Activated CD8-positive, alpha-beta memory T cell treated with anti-CD3 and anti-CD28 coated beads for 48 hours (primary cell): ENCODE results near the gene BMPER.
A peak's percentile ranks its signal among the peaks of the same experiment; 100 is the strongest.

Source experiments
- DNase-seq, 3 experiments: peaks; one replicate each; pipeline ENCODE4 v3.0.0-alpha.2; 2020; ENCODE audit warnings: low read depth in 2 of 3, low spot score in 2 of 3

Gene BMPER

GRCh38 chr7:33921216-33921938, 16.0 kb downstream of the BMPER start:
- DNase-seq: no peak

DNA sequence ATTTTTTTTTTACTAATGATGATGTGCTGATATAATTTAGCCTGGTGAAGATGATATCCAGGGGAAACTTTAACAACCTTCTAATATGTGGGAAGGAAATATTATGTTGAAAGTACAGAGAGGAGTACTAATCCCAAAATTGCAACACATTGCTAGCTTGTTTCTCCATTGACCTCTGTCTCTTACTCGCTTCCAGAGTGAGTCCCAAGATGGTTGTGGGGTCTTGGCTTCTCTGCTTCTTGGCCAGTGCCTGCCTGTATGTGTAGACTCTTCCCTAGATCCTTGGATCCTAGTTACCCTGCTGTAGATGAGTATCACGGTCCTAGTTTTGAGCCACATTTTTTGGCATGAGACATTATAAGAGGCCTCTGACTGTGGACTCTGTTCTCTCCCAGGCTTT, 17.5 kb downstream of the BMPER start:
- DNase-seq: no peak

GRCh38 chr7:33923440-33924229, 18.3 kb downstream of the BMPER start:
- DNase-seq: no peak

GRCh38 chr7:33926535-33926934, 21.2 kb downstream of the BMPER start:
- DNase-seq: no peak

GRCh38 chr7:33928986-33929385, 23.6 kb downstream of the BMPER start:
- no peak for DNase-seq

DNA sequence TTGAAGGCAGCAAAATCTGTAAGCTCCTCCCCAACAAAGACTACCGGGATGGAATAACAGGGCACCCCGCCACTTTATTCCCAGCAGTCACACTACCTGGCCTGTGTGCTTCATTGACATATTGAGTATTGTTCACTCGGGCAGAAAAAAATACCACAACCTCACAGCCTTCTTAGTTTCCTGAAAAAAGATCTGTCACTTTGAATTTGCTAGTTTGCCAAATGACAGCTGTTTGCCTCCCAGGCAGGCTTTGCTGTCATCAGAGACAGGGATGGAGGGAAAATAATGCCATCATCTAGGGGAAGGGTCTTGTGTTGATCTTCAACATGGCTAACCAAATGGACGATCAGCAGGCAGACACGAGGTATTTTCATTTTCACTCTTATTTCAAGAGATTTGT, 26.9 kb downstream of the BMPER start:
- no peak for DNase-seq

- peak; percentile 28 to 42 (median 29) for DNase-seq
Observed at GRCh38 chr7:33932832-33933468, 27.6 kb downstream of the BMPER start.

DNA sequence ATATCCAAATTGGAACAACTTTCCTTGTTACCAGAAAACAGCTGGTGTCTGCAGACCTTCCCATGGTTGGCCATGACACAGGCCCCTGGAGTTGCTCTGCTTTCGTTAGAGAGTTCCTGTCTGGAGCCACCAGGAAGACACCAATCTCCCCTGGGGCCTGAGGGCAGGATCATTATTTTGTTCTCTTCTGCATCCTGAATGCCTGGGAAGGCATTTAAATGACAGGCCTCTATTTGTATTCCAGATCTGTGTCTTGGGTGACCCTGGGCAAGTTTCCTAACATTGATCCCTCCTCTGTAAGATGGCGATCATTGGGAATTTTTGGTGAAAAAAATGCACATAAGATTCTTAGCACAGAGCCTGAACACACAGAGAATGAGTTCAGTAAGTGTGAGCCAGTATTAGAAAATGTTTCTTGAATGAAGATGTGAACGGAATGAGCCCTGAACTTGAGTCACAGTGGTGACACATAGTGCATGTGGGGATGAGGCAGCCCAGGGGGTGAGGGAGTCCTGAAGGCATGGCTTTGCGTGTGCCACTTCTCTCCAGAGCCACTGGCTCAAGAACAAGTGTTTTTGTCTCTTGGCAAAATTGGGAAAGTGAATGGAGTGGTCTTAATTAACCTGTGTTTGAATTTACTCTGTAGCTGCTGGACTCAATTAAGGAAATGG, 28.4 kb downstream of the BMPER start:
- DNase-seq: no peak

- no peak for DNase-seq
Observed at GRCh38 chr7:33934391-33934790, 29.1 kb downstream of the BMPER start.

DNA sequence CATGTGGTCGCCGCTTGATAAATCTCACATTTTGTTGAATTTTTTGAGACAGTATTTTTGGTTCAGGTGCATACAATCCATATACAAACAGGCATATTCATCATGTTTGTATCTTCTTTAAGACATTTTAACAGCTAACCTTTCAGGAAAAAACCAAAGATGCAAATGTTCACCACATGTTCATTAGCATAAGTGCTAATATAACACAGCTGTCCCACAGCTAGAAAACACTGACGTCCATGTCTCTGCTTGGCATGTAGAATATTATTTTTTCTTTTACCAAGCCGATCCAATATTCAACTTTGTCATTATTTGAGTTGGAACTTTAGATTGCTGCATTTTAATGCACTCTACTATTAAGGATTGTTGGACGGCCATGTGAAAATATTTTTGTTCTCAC, 31.2 kb downstream of the BMPER start:
- DNase-seq: no peak

DNA sequence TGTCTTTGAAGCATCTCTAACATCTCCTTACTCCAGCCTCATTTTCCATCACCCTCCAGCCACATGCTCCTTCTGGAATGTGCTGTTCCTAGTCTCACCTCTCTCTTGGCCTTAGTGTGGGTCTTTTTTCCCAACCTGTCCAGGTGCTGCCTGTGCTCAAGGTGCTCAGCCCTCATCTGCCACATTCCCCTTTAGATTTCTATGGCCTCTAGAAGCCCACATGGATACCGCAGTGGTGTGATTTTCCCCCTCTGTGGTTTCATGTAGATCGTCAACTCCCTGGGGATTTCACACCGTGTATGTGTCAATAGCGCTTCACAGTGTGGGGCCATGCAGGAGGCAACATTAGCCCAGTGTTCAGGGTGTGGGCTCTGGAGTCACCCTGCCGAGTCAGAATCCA, 32.5 kb downstream of the BMPER start:
- DNase-seq: no peak

GRCh38 chr7:33939121-33939520, 33.8 kb downstream of the BMPER start:
- no peak for DNase-seq

DNA sequence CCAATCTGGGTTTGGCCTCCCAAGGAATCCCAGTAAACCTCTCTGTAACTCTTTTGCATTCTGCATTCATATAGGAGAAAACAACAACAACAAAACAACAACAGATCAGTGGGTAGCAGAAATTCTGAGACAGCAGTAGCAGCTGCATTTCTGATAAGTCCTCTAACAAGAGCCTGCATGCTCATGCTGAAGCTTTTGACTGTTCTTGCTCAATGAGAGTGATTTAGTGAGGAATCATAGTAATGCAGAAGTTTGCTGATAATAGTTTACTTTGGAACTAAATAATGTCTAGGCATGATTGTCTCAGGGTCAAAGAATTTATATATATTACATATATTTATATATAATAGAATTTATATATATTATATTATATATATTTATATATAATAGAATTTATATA, 35.2 kb downstream of the BMPER start:
- no peak for DNase-seq

GRCh38 chr7:33941418-33941817, 36.1 kb downstream of the BMPER start:
- DNase-seq: no peak

DNA sequence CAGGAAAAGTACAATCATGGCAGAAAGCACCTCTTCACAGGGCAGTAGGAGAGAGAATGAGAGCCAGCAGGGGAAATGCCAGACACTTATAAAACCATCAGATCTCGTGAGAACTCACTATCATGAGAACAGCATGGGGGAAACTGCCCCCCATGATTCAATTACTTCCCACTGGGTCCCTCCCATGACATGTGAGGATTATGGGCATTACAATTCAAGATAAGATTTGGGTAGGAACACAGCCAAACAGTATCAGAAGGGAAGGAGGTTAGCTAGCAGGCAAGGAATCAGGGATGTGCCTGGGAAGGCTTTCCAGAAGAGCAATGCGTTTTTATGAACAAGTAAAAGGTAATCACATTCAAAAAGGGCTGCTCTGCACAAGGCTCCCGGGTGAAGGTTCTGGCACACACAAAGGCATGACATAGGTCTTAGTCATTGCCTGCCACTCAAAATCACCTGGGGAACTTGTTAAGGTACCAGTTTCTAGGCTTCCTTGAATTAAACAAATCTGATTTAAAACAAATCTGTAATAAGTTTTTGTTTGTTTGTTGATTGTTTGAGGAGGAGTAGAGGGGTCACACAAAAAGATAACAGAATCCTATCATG, 40.9 kb downstream of the BMPER start:
- no peak for DNase-seq

DNA sequence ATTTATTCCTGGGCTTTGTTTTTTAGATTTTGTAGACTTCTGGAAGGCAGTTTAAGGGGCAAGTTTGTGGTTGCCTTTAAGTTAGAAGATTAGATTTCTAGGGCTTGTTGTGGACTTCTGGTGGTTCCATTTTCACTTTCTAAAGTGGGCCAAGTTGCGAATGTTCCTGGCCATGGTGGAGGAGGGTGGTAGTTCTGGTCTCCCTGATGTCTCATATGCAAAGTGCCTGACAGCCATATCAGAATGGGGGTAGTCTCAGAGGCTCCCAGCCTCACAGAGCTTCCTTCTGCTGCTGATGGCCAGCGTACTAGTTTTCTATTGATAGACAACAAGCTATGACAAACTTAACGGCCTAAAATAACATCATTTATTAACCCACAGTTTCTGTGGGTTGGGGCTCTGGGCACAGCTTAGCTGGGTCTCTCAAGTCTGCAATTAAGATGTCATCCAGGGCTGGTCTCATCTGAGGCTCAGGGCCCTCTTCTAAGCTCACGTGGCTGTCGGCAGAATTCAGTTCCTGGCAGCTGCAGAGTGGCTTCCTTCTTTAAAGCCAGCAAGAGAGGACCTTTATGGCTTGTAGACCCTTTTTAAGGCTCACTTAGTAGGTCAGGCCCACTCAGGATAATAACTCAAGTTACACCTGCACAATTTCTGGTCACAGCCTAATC, 44.8 kb downstream of the BMPER start:
- no peak for DNase-seq

DNA sequence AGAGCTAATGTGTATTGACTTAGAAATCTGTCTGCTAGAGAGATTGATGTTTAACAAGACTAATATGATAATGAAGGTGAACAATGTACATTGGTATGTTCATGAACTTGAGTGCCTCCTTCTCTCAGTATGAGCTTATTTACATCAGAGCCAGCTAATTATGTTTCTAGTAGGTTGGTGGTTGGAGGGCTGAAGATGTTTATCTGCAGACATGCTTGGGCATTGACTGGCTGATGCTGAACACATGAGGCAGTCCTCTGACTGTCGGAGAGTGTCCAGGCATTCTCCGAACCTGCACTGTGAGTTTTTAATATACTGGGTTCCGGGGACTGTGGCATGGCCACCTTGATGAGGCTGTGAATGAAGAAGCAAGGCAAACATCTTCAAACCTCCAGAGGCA, 47.5 kb downstream of the BMPER start:
- no peak for DNase-seq

DNA sequence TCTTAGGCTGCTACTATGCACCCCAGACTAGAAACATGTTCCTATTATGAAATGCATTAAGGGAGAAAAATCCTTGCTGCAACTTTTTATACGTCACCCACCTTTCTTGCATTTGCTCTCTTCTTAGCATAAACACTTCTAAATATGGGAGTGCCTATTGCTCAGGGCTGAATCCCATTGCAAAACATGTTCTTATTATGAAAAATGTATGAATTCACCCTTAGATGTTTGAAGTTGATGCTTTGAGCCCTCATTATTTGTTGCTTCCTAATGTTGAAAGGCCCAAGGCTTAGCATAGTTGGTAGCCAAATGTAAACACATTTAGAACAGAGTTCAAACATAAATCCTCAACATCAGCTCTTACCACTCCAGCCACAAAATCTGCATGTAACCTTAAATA, 52.8 kb downstream of the BMPER start:
- no peak for DNase-seq

DNA sequence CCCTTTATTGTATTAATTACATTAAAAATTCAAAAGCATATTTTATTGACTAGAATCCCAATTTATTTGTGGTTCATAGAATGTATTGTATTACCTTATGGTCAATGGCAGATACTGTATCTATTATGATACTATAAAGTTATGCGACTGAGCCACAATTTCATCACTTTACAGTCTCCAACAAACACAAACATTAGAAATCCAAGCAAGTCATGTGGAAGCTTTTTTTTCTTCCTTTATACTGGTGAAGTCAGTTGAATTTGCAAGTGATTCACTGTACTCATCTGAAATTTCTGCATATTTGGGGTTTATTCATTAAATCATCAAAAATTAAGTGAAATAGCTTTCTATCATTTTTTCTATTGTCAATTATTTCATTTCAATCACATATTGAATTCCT, 54.3 kb downstream of the BMPER start:
- DNase-seq: no peak

GRCh38 chr7:33961948-33962347, 56.6 kb downstream of the BMPER start:
- no peak for DNase-seq
